ENCODE results near the gene CRELD2.

- TF ChIP-seq FOXM1 (IDR thresholded peaks at IDR 0.05; ENCODE audit: borderline replicate concordance) (no peak), TARDBP (IDR thresholded peaks at IDR 0.05) (no peak), ZNF384 (IDR thresholded peaks at IDR 0.05) (no peak), CTBP1 (IDR thresholded peaks at IDR 0.05; ENCODE audit: borderline replicate concordance) (no peak), BHLHE40 (IDR thresholded peaks at IDR 0.05; ENCODE audit: borderline replicate concordance) (no peak), ELF4 (IDR thresholded peaks at IDR 0.05) (no peak), PKNOX1 (IDR thresholded peaks at IDR 0.05) (no peak), FOXK2 (IDR thresholded peaks at IDR 0.05) (no peak)
These were observed 13.0 kb upstream of the CRELD2 start for GRCh38 chr22:49905465-49905864.
